ENCODE measurements around the gene SAMM50. TPM values are rescaled to one million over a fixed set of nuclear protein-coding genes. Genes with fewer than 3 reads are reported as not detected.
"Not testable (repeated sequence)": the region's sequence is repeated elsewhere in the genome, so short reads cannot be mapped to it uniquely, and the experiment has no call there.

The SAMM50 gene
- total RNA-seq, 1 donor from 2014 or later = 54.0 TPM

DNA sequence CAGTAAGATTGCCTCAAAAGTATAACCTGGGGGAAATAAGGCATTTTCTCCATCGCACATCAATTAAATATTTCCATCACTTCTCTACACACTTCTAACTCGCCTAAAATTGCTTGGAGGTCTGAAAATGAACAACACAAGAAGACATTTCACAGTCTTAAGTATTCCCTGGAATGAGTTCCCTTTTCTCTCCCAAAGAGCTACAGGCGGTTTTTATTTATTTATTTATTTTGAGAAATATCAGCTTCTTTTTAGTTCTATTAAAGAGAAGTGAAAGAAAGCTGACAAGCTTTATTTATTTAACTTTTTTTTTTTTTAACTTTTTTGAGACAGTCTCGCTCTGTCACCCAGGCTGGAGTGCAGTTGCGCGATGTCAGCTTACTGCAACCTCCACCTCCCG is 57.3 kb downstream of the SAMM50 start:
- no peak for DNase-seq (ENCODE audit: low read depth, low spot score)
- H3K36me3 Mint-ChIP-seq (ENCODE audit: low read depth) = no peaks in the 10 kb centered on the region
- TF ChIP-seq, protein P1, sequence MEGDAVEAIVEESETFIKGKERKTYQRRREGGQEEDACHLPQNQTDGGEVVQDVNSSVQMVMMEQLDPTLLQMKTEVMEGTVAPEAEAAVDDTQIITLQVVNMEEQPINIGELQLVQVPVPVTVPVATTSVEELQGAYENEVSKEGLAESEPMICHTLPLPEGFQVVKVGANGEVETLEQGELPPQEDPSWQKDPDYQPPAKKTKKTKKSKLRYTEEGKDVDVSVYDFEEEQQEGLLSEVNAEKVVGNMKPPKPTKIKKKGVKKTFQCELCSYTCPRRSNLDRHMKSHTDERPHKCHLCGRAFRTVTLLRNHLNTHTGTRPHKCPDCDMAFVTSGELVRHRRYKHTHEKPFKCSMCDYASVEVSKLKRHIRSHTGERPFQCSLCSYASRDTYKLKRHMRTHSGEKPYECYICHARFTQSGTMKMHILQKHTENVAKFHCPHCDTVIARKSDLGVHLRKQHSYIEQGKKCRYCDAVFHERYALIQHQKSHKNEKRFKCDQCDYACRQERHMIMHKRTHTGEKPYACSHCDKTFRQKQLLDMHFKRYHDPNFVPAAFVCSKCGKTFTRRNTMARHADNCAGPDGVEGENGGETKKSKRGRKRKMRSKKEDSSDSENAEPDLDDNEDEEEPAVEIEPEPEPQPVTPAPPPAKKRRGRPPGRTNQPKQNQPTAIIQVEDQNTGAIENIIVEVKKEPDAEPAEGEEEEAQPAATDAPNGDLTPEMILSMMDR (conservative IDR thresholded peaks at IDR 0.05) = no peak
- H3K4me1 Mint-ChIP-seq = peaks cover 5% of the 10 kb centered on the region
- no peaks in the 10 kb centered on the region for H3K27me3 Mint-ChIP-seq (ENCODE audit: low read depth)
- H3K27ac Mint-ChIP-seq (ENCODE audit: unreplicated experiment) = no peak overlapping the region
- no peak overlapping the region for H3K4me3 Mint-ChIP-seq
- no peaks in the 10 kb centered on the region for H3K9me3 Mint-ChIP-seq

GRCh38 chr22:44014241-44014640 is 59.0 kb downstream of the SAMM50 start:
- no peaks in the 10 kb centered on the region for H3K9me3 Mint-ChIP-seq
- H3K4me3 Mint-ChIP-seq = no peak overlapping the region
- no peaks in the 10 kb centered on the region for H3K27me3 Mint-ChIP-seq (ENCODE audit: low read depth)
- no peak overlapping the region for H3K27ac Mint-ChIP-seq (ENCODE audit: unreplicated experiment)
- peaks cover 5% of the 10 kb centered on the region for H3K4me1 Mint-ChIP-seq
- DNase-seq (ENCODE audit: low read depth, low spot score) = no peak
- H3K36me3 Mint-ChIP-seq (ENCODE audit: low read depth) = no peaks in the 10 kb centered on the region
- TF ChIP-seq, protein P1 (conservative IDR thresholded peaks at IDR 0.05) = no peak

DNA sequence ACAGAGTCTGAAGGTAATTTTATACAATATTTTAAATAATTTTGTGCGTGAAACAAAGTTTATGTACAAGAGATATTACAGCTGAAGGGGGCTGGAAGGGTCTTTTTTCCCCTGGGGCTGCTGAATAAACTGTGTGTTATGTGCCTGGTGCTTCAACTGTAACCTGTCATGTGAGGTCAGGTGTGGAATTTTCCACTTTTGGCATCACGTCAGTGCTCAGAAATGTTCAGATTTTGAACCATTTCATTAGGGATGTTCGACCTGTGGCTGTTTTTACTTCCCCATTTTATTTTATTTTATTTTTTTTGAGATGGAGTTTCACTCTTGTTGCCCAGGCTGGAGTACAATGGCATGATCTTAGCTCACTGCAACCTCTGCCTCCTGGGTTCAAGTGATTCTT is 61.3 kb downstream of the SAMM50 start:
- not testable (repeated sequence) for H3K27me3 Mint-ChIP-seq (ENCODE audit: low read depth); H3K27ac Mint-ChIP-seq (ENCODE audit: unreplicated experiment); H3K36me3 Mint-ChIP-seq (ENCODE audit: low read depth); DNase-seq (ENCODE audit: low read depth, low spot score); H3K4me3 Mint-ChIP-seq; H3K9me3 Mint-ChIP-seq
- H3K4me1 Mint-ChIP-seq = peaks cover 10% of the 10 kb centered on the region

DNA sequence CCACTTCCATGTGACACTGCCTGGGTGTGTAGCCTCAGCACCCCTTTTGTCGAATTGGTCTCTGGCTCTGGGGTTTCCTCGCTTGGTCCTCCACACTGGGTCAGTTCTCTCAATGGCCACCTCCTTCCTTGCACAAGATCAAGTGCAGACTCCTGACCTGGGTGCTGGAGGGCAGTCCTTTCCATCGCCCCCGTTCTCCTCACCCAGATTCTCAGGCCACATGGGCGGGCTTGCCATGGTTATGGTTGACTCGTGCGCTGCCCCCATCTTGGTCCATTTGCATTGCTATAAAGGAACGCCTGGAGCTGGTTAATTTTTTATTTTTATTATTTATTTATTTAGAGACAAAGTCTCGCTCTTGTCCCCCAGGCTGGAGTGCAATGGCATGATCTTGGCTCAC is 63.4 kb downstream of the SAMM50 start:
- Mint-ChIP-seq H3K9me3 (no peaks in the 10 kb centered on the region), H3K27me3 (ENCODE audit: low read depth) (no peaks in the 10 kb centered on the region), H3K27ac (ENCODE audit: unreplicated experiment) (no peak overlapping the region), H3K36me3 (ENCODE audit: low read depth) (no peaks in the 10 kb centered on the region), H3K4me1 (peaks cover 18% of the 10 kb centered on the region), H3K4me3 (no peak overlapping the region)
- DNase-seq (ENCODE audit: low read depth, low spot score) = no peak
- TF ChIP-seq, protein P1 (conservative IDR thresholded peaks at IDR 0.05) = no peak

- Mint-ChIP-seq H3K27me3 (ENCODE audit: low read depth) (no peaks in the 10 kb centered on the region), H3K9me3 (no peaks in the 10 kb centered on the region), H3K27ac (ENCODE audit: unreplicated experiment) (no peak overlapping the region), H3K4me3 (no peak overlapping the region), H3K4me1 (peaks cover 17% of the 10 kb centered on the region), H3K36me3 (ENCODE audit: low read depth) (no peaks in the 10 kb centered on the region)
- TF ChIP-seq, protein P1 (conservative IDR thresholded peaks at IDR 0.05) = no peak
- no peak for DNase-seq (ENCODE audit: low read depth, low spot score)
Observed at GRCh38 chr22:44019416-44019815, 64.2 kb downstream of the SAMM50 start.

- TF ChIP-seq, protein P1 (conservative IDR thresholded peaks at IDR 0.05) = no peak
- Mint-ChIP-seq H3K36me3 (ENCODE audit: low read depth) (no peaks in the 10 kb centered on the region), H3K27me3 (ENCODE audit: low read depth) (no peaks in the 10 kb centered on the region), H3K4me1 (peaks cover 15% of the 10 kb centered on the region), H3K4me3 (no peak overlapping the region), H3K9me3 (no peaks in the 10 kb centered on the region), H3K27ac (ENCODE audit: unreplicated experiment) (no peak overlapping the region)
- DNase-seq (ENCODE audit: low read depth, low spot score) = no peak
Observed at GRCh38 chr22:44019846-44020245, 64.6 kb downstream of the SAMM50 start.

Measured in neural crest cell (in vitro differentiated cells).